SW 1271 (cell line): ENCODE data around the gene PROM2.
"Not testable (repeated sequence)": the region's sequence is repeated elsewhere in the genome, so short reads cannot be mapped to it uniquely, and the experiment has no call there.

Experiments used
- DNase-seq, 2 experiments: peaks; one replicate each; lab custom pipeline; 2025; lab: John Stamatoyannopoulos, UW

Gene PROM2

GRCh38 chr2:95274291-95275150 is at the start of gene PROM2:
Gene PROM2, plus strand, starts transcription at chr2:95274449. Its CDS starts 137 bp downstream, at chr2:95274586.
- DNase-seq, result no peak

- no peak for DNase-seq
These were observed 48.6 kb upstream of the PROM2 start for GRCh38 chr2:95225658-95226057.

GRCh38 chr2:95231723-95232122 is 42.5 kb upstream of the PROM2 start:
- peak; percentile 39 to 64 for DNase-seq

GRCh38 chr2:95232232-95232631 is 42.0 kb upstream of the PROM2 start:
- DNase-seq, result no peak

GRCh38 chr2:95234286-95234785 is 39.9 kb upstream of the PROM2 start:
- DNase-seq, result no peak

GRCh38 chr2:95234816-95235215 is 39.4 kb upstream of the PROM2 start:
- no peak for DNase-seq

GRCh38 chr2:95238131-95238530 is 36.1 kb upstream of the PROM2 start:
- no peak for DNase-seq

- no peak for DNase-seq
These were observed 34.2 kb upstream of the PROM2 start for GRCh38 chr2:95240091-95240490.

GRCh38 chr2:95240556-95240955 is 33.7 kb upstream of the PROM2 start:
- no peak for DNase-seq

- not testable (repeated sequence) for DNase-seq
These were observed 32.2 kb upstream of the PROM2 start for GRCh38 chr2:95242084-95242483.

GRCh38 chr2:95258271-95258670 is 16.0 kb upstream of the PROM2 start:
- DNase-seq, result no peak

GRCh38 chr2:95260028-95261023 is 13.9 kb upstream of the PROM2 start:
- DNase-seq, result no peak

GRCh38 chr2:95261602-95262001 is 12.6 kb upstream of the PROM2 start:
- DNase-seq, result no peak

GRCh38 chr2:95262896-95263542 is 11.2 kb upstream of the PROM2 start:
- DNase-seq, result no peak

- no peak for DNase-seq
These were observed 9.6 kb upstream of the PROM2 start for GRCh38 chr2:95264624-95265023.

GRCh38 chr2:95265182-95265581 is 9.1 kb upstream of the PROM2 start:
- DNase-seq, result no peak

- DNase-seq, result no peak
These were observed 7.3 kb upstream of the PROM2 start for GRCh38 chr2:95266781-95267430.

GRCh38 chr2:95267458-95268210 is 6.6 kb upstream of the PROM2 start:
- no peak for DNase-seq

GRCh38 chr2:95268211-95269035 is 5.8 kb upstream of the PROM2 start:
- DNase-seq, result no peak
